HUES64 (cell line): ENCODE data around the gene ASCL2.

Experiments
- H3K27ac ChIP-seq: 2 replicates; pipeline ENCODE4 v1.7.0; 2013; ENCODE audit warnings: low read depth, low read length, inconsistent platforms
- H3K27me3 ChIP-seq: 2 replicates; pipeline ENCODE4 v1.6.1; 2013; ENCODE audit warnings: mild to moderate bottlenecking, low read length; ENCODE audit not compliant: insufficient read depth
- H3K36me3 ChIP-seq: 2 replicates; pipeline ENCODE4 v1.6.1; 2013; ENCODE audit warnings: mild to moderate bottlenecking, low read length; ENCODE audit not compliant: insufficient read depth
- H3K4me1 ChIP-seq: 2 replicates; pipeline ENCODE4 v1.6.1; 2013; ENCODE audit warnings: mild to moderate bottlenecking, low read length, moderate library complexity; ENCODE audit not compliant: insufficient read depth
- H3K4me3 ChIP-seq: 2 replicates; pipeline ENCODE4 v1.5.1; 2013; ENCODE audit warnings: mild to moderate bottlenecking, low read length, moderate library complexity
- H3K9ac ChIP-seq: 2 replicates; pipeline ENCODE4 v1.6.1; 2013; ENCODE audit warnings: mild to moderate bottlenecking, low read depth, low read length
- H3K9me3 ChIP-seq: 2 replicates; pipeline ENCODE4 v1.6.1; 2013; ENCODE audit warnings: low read depth, low read length; ENCODE audit not compliant: insufficient read depth
- WGBS: fragments of 150-250, 120-280 bp; methylation state at CpG from one replicate; pipeline ENCODE4 v1.1.7; 2013; ENCODE audit warnings: missing lambda C conversion rate; 5-methylcytosine and 5-hydroxymethylcytosine counted together

The ASCL2 gene

DNA sequence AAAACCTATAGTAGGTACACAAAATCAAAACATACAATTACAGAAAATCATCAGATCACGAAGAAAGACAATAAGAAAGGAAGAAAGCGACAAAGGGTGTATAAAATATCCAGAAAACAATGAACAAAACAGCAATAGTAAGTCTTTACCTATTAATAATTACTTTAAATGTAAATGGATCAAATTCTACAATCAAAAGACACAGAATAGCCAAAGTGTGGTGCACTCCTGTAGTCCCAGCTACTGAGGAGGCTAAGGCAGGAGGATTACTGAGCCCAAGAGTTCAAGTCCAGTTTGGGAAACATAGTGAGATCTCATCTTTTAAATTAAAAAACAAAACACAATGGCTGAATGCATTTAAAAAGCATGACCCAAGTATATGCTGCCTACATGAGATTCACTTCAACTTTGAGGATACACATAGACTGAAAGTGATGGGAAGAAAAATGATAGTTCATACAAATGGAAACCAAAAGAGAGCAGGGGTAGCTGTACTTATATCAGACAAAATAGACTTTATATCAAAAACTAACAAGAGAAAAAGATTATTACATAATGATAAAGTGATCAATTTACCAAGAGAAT, 40.6 kb downstream of the ASCL2 start:
- peaks cover 6% of the 10 kb centered on the region; the same call in 1 of the 2 replicates for H3K9me3 ChIP-seq
- no peak overlapping the region for H3K27ac ChIP-seq
- WGBS, result 100% methylated on average over 1 of the region's 2 CpGs
- peaks cover 7% of the 10 kb centered on the region; the same call in 1 of the 2 replicates for H3K27me3 ChIP-seq
- H3K4me3 ChIP-seq, result no peak overlapping the region
- H3K4me1 ChIP-seq, result 0 out of 2 replicates have a peak, but pooled peaks cover 3% of the 10 kb centered on the region
- H3K9ac ChIP-seq, result no peak overlapping the region
- no peaks in the 10 kb centered on the region for H3K36me3 ChIP-seq

DNA sequence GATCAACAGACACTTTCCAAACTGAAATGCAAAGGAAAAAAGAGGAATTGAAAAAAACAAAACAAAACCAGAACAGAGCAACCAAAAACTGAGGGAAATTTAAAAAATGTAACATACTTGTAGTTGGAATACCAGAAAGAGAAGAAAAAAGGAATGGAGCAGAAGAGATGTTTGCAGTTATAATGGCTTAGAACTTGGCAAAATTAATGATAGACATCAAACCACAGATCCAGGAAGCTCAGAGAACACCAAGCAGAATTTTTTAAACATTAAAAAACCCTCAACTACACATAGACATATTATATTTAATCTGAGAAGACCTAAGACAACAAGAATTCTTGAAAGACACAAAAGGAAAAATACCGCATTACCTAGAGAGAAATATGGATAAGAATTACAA, 46.1 kb downstream of the ASCL2 start:
- H3K9ac ChIP-seq, result no peak overlapping the region
- H3K9me3 ChIP-seq, result no peaks in the 10 kb centered on the region
- no peak overlapping the region for H3K27ac ChIP-seq
- H3K4me3 ChIP-seq, result no peak overlapping the region
- WGBS, result no CpG with 5 or more reads among the region's 1 CpG
- peaks cover 7% of the 10 kb centered on the region; the same call in 1 of the 2 replicates for H3K4me1 ChIP-seq
- 0 out of 2 replicates have a peak, but pooled peaks cover 8% of the 10 kb centered on the region for H3K27me3 ChIP-seq
- H3K36me3 ChIP-seq, result no peaks in the 10 kb centered on the region

GRCh38 chr11:2223153-2223794, 47.1 kb downstream of the ASCL2 start:
- WGBS, result 41% methylated on average over 5 of the region's 5 CpGs
- Histone ChIP-seq H3K9me3 (no peaks in the 10 kb centered on the region), H3K36me3 (no peaks in the 10 kb centered on the region), H3K9ac (no peak overlapping the region), H3K4me1 (peaks cover 7% of the 10 kb centered on the region; the same call in 1 of the 2 replicates), H3K27ac (no peak overlapping the region), H3K27me3 (0 out of 2 replicates have a peak, but pooled peaks cover 8% of the 10 kb centered on the region), H3K4me3 (no peak overlapping the region)

GRCh38 chr11:2222451-2222850, 47.9 kb downstream of the ASCL2 start:
- no peak overlapping the region for H3K27ac ChIP-seq
- no peaks in the 10 kb centered on the region for H3K36me3 ChIP-seq
- 93% methylated on average over 4 of the region's 4 CpGs for WGBS
- peaks cover 7% of the 10 kb centered on the region; the same call in 1 of the 2 replicates for H3K4me1 ChIP-seq
- no peaks in the 10 kb centered on the region for H3K9me3 ChIP-seq
- H3K4me3 ChIP-seq, result no peak overlapping the region
- 0 out of 2 replicates have a peak, but pooled peaks cover 8% of the 10 kb centered on the region for H3K27me3 ChIP-seq
- no peak overlapping the region for H3K9ac ChIP-seq

DNA sequence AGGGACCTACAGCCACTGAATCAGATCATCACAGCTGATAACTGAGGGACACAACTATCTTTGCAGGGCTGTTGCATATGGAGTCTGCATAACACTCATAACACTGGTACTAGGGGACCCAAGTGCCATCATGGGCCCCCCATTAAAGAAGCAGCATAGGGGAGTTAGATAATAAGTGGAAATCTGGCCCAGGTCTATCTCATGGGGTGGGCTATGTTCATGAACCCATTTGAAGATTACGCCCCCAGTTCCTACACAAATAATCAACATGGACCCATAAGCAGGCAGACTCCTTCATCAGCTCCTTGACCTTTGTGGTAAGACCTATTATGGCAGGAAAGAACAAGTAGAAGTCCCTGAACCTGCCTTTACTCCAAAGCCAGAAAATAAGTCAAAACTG, 48.8 kb downstream of the ASCL2 start:
- Histone ChIP-seq H3K9me3 (no peaks in the 10 kb centered on the region), H3K4me1 (peaks cover 7% of the 10 kb centered on the region; the same call in 1 of the 2 replicates), H3K9ac (no peak overlapping the region), H3K27ac (no peak overlapping the region), H3K4me3 (no peak overlapping the region), H3K27me3 (0 out of 2 replicates have a peak, but pooled peaks cover 8% of the 10 kb centered on the region), H3K36me3 (no peaks in the 10 kb centered on the region)
- no CpG with 5 or more reads among the region's 1 CpG for WGBS

DNA sequence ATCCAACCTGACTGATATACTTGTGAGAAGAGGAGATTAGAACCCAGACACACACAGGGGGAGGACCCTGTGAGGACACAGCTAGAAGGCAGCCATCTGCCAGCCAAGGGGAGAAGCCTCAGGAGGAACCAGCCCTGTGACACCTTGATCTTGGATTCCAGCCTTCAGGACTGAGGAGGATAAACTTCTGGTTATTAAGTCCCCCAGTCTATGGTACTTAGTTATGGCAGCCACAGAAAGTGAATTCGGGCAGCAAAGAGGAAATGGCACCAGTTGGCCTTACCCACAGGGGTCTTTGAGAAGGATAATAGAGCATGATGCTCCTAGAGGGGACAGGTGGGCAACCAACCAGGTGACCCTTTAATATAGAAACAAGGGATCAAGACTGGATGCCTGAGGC, 49.4 kb downstream of the ASCL2 start:
- Histone ChIP-seq H3K4me3 (no peak overlapping the region), H3K9ac (no peak overlapping the region), H3K4me1 (peaks cover 7% of the 10 kb centered on the region; the same call in 1 of the 2 replicates), H3K9me3 (no peaks in the 10 kb centered on the region), H3K36me3 (no peaks in the 10 kb centered on the region), H3K27ac (no peak overlapping the region), H3K27me3 (0 out of 2 replicates have a peak, but pooled peaks cover 8% of the 10 kb centered on the region)
- whole genome bisulfite sequencing, result 73% methylated on average over 1 of the region's 1 CpG

- Histone ChIP-seq H3K4me1 (peaks cover 7% of the 10 kb centered on the region; the same call in 1 of the 2 replicates), H3K9me3 (no peaks in the 10 kb centered on the region), H3K4me3 (no peak overlapping the region), H3K36me3 (no peaks in the 10 kb centered on the region), H3K9ac (no peak overlapping the region), H3K27ac (no peak overlapping the region), H3K27me3 (0 out of 2 replicates have a peak, but pooled peaks cover 8% of the 10 kb centered on the region)
- 89% methylated on average over 3 of the region's 3 CpGs for WGBS
These were observed 50.1 kb downstream of the ASCL2 start for GRCh38 chr11:2220173-2220771.

- WGBS, result 92% methylated on average over 6 of the region's 6 CpGs
- H3K9me3 ChIP-seq, result no peaks in the 10 kb centered on the region
These were observed 50.9 kb downstream of the ASCL2 start for GRCh38 chr11:2219318-2220017.

More at GRCh38 chr11:2219318-2220017, 50.9 kb downstream of the ASCL2 start:
- Histone ChIP-seq H3K27me3 (0 out of 2 replicates have a peak, but pooled peaks cover 8% of the 10 kb centered on the region), H3K27ac (no peak overlapping the region), H3K9ac (no peak overlapping the region), H3K4me3 (no peak overlapping the region), H3K36me3 (no peaks in the 10 kb centered on the region), H3K4me1 (peaks cover 7% of the 10 kb centered on the region; the same call in 1 of the 2 replicates)
